Sciatic nerve (tissue), 2 donors: ENCODE results near the gene KHSRP. TPM values are rescaled to one million over a fixed set of nuclear protein-coding genes. Genes with fewer than 3 reads are reported as not detected.

Experiments
- ATAC-seq: fragments of 200-7000 bp; cut with Tn5 transposase; one replicate; pipeline ENCODE4 v1.9.1; 2020; ENCODE audit warnings: mild to moderate bottlenecking, moderate library complexity
- DNase-seq: peaks from one replicate; pipeline ENCODE4 v3.0.0-alpha.2; 2020; ENCODE audit warnings: low spot score
- intact Hi-C: fragments of 100-400 bp; cut with DNase I; formaldehyde crosslinking; loops from one replicate; pipeline ENCODE4 v1.14.2; 2022
- total RNA-seq: library from RNA; stranded (reverse); fragmentation: NEBNext Ultra II Directional; extraction: Animal tissue kit (Norgen Biotek cat#: 25700); gene quantifications from one replicate; pipeline ENCODE4 v1.2.1, GENCODE V29; 2021
- donor health status: DM: no; HTN: no; CAD: no.
- donor health status: DM: no; HTN: no; CAD: no.

The KHSRP gene
- total RNA-seq, 1 donor from 2014 or later, result 161 TPM

DNA sequence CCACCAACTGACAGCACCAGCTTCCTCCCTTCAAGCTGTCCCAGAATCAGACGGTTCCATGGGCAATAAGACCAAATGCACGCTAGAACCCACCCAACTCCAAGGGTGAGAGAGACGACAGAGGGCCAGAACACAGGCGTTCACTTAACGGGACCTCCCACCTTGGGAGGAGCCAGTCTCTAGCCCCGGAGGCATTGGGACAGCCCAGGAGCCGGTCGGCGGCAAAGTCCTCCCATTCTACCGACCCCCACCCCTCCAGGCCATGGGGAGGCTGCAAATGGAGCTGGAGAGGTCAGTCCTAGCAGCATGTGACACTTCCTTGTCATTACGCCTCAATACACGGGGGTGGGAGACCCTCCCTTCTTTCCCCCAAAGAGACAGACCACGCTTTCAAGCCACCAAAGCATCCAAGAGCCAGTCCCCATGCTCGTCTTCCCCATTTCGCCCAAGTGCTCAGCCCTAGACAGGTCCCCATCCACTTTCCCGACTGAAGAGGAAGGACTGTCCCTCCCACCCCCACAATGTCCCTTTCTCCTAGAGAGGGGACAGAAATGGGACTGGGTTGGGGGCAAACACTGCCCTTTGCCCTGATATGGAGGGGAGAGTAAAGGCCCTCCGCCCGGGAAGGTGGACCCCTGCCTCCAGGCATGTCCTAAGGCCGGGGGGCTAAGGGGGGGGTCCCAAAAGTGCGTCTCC is 964 bp downstream of the KHSRP start:
- DNase-seq (no peak), ATAC-seq (no peak)
- intact Hi-C loops, result no loop called here

DNA sequence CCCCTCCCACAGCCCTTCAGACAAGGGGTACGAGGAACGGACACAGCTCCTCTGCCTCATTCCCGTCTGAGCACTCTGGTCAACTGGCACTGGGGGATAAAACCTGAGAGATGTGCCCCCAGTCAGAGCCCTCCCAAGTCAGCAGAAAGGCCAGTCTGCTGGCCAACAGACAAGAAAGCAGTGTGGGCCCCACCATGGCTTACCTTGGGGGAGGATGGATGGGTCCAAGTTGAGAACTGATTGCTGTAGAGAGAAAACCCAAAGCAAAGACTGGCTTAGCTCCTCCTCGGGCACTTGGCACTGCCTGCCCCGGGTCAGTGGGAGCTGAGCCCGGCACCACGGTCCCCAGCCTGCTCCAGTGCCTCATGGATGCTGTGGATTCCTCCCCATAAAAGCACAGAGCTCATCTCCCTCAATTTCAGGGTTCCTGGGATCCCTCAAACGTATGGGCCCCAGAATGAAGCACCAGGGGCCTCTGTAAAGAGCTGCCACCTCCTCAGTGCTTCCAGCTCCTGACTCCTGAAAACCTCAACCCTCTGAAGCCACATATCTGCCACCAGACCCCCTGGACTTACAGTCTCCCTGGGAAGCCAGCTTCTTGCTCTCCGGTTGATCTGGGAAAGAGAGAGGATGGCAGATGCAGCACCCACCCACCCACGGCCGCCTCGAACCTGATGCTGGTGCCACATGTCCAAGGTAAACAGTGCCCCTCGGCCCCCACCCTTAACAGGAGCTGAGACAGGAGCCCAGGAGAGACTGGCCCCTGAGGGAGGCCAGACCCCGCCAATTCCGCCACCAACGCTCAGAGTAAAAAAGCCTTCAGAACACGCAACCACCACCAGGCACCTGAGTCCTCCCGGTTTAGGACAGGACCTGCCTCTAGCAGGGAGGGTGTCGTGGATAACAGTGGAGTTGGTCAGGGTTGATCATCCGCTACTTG is 3.3 kb downstream of the KHSRP start:
- DNase-seq, result no peak
- no peak for ATAC-seq
- intact Hi-C loops, result no loop called here

DNA sequence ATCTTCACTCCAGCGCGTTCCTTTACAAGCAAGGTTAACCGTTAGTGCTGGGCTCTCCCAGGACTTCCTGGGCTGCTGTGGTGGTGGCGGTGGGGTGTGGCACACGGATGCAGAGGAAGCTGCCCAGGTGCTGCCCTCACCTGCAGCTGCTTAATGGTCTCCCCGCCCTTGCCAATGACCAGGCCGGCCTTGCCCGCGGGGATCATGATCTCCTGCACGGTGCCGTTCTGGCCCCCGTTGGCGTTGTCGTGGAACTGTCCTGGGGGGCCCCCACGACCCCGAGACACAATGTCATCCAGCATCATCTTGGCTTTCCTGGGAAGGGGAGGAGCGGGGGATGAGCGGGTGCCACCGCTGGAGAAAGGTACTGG is 6.1 kb downstream of the KHSRP start:
- intact Hi-C loops, result no loop called here
- ATAC-seq (no peak), DNase-seq (no peak)

DNA sequence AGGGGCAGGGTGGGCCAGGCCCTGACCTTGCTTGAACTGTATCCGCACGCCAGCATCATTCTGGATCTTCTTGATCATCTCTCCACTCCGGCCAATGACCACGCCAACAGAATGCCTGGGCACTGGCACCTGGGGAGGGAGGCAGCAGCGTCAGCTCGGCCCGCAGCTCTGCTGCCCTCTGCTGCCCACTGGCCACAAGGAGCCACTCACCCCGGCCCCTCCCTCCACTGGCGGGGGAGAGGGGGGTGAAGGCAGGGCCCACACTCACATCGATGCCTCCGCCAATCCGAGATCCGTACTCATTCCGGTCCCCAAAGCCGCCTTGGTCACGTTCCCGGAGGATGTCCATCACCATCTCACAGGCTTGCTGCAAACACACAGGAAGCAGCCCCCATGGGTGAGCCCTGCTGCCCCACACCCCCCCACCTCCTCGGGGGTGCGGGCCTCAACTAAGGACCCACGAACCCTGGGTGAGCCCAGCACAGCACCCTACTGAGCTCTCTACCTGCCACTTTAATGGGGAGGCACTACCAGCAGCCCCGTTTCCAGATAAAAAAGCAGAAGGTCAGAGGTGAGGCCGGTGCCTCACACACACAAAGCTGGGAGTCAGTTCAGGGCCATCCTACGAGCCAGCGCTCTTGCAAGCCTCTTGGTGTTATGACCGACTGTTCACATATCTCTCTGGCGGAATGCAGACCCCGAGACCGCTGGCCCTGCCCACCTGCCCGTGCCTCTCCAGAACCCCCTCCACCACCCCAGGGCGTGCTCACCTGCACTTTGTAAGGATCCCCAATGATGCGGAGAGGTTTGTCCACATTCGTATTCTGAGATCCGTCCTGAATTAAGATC is 6.7 kb downstream of the KHSRP start:
- intact Hi-C loops, result no loop called here
- ATAC-seq (peak; percentile 58), DNase-seq (no peak)

DNA sequence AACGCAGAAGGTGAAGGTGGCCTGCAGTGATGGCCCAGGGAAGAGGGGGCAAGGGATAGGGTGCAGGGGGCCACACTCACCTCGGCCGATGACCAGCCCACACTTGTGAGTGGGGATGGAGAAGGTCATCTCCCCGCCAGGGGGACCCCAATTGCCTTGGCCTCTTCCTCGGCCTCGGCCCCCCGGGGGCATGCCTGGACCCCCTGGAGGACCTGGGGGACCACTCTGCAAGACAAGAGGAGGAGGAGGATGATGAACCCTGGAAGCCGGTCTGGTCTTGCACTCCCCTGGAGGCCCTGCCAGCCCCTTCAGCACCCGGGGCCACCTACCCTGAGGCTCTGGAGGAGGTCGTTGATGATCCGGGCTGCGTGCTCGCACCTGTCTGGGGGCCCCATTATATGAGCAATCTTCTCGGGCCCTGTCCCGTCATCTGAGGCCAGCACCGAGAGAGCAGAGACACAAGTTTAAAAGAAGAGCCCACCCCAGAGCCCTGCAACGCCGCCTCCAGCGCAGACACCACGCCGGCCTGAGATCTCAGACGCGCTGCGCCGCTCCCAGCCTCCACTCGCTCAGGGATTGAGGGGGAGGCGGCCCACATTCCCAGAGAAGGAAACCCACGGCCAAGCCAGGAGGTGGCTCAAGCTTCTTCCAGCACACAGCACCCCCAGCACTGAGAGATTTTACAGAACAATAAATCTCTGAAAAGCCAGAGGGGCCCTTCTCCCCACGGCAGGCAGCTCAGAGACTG is 7.8 kb downstream of the KHSRP start:
- intact Hi-C loops, result no loop called here
- DNase-seq (no peak), ATAC-seq (no peak)

DNA sequence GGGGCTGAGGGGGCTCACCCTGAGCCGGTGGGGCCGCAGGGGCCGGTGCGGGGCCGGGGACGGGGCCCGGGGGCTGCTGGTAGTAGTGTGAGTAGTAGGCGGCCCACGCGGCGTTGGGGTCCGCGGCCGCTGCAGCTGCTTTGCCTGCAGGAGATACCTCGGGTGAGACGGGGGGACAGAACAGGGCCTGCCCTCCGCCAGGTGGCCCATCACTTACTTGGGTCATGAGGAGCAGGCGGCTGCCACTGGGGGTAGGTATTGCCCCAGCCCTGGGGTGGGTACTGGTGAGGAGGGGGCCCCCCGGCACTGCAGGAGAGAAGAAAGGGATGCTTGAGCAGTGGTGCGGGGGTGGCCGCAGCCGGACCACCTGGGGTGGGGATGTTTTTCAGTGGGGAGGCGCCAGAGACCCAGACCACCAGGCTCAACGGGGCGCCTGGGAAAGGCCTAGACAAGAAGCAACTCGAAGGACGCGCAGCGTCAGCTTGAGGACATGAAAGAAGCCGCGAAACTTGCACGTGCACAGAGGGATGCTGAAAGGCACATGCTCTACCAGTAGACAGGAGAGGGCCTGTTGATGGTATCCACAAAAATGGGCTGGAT is 8.9 kb downstream of the KHSRP start:
- intact Hi-C loops, result no loop called here
- DNase-seq (no peak), ATAC-seq (no peak)

DNA sequence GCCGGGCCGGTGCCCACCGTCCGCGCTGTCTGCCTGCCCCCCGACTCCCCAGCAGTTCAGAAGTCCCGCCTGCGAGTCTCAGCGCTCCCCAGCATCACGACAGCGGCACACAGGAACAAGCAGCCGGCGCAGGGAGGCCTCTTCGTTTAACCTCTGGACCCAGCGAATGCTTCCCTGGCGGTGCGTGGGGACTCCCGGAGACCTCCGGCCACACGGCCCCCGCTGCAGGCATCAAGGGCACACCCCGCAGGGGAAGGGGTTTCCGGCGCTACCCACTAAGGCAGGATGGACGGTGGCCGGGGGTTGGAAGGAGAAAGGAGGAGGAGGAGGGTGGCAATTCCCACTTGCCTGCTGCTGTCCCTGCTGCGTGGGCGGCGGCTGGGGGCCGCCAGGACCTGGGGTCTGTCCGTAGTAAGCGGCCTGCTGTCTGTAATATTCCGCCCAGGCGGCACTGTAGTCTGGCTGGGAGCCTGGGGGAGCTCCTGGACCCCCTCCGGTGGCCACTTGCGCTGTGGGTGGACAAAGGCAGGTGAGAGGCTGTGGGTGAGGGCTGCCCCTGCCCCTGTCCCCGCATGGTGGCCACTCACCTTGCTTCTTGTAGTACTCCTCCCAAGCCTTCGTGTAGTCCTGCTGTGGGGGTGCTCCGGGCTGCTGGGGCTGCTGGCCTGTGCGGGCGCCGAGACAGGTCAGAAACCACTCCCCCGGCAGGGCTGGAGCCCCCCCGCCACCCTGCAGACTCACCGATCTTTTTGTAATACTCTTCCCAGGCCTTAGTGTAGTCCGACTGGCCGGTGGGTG is 9.6 kb downstream of the KHSRP start:
- DNase-seq, result peak; percentile 61
- intact Hi-C loops, result no loop called here
- ATAC-seq, result no peak

DNA sequence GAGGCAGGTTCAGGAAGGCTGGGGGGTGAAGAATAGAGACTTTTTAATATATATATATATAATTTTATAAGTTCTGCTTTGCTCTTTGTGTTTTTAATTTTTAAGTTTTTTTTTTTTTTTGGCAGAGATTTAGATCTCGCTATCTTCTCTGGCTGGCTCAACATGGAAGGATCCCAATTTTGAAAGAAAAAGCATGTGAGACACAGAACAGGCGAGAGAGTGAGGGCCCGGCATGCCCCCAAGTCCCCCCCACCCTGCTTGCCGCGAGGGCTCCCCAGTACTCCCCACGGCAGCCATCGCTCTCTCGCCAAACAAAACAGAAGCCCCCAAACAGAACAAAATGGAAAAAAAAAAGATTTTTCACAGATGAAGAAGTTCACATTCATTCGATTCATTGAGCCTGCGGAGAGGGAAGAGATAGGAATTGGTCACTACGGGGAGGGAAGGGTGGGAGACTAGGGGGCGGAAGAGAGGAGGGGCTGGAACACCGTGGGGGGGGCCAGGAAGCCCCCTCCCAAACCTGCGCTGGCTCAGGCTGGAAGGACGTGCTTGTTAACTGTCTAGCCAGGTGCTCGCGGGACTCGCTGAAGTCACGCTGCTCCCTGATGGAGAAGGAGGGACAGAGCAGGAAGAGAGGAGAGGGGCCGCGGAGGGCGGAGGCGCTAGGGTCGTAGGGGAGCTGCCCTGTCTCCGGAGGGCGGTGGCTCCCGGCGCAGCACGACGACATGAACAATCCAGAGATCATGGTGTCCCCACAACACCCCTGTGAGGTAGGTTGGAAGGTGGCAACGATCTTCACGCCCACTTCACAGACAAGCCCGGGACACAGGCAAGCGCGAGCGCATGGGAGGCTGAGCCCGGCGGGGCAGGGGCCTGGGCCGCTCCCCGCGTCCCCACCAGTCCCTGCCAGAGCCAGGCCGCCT is 10.6 kb downstream of the KHSRP start:
- intact Hi-C loops, result no loop called here
- ATAC-seq (peak; percentile 29), DNase-seq (peak; percentile 61)

DNA sequence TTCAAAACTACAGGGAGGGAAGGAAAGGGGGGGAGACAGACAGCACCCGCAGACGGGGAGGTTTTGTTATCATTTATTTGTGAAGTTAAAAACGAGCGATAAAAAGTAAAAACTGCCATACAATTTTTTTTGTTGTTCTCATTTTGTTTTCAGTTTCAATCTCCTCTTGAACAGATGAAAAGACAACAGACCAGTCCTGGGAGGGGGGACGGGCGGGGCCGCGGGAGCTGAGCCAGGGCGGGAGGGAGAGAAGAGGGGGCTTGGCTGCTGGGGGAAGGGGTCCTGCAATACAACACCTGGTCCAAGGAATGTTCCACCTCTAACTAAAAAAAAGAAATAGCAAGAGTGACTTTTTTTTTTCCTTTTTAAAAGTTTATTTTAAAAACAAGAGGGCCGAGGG is 11.3 kb downstream of the KHSRP start:
- DNase-seq, result no peak
- no peak for ATAC-seq
- intact Hi-C loops, result no loop called here

DNA sequence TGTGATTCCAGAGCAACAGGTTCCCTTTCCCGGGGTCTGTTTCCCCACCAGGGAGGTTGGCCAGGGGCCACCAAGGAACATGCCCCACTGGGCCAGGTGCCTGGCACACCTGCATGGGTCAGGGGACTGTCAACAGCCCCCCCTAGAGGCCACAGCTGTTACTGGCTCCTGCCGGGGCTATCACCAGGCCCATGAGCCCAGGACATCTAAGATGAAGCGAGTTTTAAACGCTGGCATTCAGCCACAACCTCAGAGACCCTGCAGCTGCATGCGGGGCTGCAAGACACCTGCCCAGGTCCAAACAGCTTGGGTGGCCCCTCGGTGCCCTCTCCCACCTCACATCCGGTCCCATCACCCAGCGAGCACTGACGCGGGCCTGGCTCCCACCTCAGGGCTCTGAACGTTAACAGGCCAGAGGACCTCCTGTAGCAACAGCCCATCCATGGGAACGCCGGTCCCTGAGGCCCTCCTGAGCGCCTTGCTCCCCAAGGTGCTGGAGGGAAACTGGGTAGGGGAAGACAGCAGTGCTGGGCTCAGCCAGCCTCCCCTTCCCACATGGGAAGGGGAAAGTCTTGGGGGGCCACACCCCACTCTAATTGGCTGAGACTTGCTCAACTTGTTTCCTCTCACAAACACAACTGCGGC is 12.0 kb downstream of the KHSRP start:
- ATAC-seq (peak; percentile 76), DNase-seq (no peak)
- intact Hi-C loops, result no loop called here

DNA sequence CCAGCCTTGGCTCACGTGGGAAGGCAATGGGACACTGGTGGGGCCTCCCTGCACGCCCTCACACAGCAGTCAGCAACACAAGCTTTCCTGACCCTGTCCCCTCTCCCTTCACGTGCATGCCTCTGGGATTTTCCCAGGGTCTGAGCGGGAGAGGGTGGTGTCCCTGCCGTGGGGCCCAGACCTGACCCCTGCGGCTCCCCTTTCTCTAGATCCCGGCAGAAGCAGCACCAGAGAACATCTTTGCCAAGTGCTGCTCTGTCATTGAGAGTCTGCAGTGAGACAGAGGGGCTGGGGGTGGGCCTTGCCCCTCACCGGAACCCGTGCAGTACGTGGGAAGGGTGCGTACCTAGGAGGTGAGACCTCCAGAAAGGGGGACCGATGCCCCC is 12.6 kb downstream of the KHSRP start:
- DNase-seq, result no peak

DNA sequence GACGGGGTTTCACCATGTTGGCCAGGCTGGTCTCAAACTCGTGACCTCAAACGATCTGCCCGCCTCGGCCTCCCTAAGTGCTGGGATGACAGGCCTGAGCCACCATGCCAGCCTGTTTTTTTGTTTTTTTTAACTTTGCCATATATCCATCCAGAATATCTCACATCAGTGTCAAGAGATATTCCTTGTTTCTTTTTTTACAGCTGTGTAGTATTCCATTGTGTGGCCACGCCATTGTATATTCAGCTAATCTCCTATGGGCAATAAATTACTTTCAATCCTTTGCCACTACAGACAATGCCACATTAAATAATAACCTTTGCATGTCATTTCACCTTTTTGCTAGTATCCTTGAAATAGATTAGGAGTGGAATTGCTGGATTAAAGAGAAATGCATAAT is 15.3 kb downstream of the KHSRP start:
- intact Hi-C loops, result no loop called here
- no peak for ATAC-seq
- DNase-seq, result no peak

More for the DNA sequence above, 12.6 kb downstream of the KHSRP start:
- peak; percentile 11 for ATAC-seq
- intact Hi-C loops, result no loop called here

DNA sequence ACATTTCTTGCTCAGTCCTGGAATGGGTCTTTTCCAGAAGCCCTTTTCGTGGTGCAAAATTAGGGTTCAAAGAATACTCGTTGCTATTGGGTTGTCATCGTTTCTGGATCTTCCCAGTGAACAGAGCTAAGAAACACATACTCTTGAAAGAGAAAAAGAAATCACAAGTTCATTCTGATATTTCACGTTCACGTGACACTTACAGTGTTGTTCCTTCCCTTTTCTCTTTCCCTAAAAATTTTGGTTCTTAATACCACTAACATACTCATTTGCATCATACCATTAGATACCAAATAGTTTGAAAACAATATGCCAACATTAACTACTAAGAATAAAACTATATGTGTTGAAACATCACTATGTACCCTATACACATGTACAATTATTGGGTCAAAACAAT is 18.2 kb downstream of the KHSRP start:
- no peak for ATAC-seq
- intact Hi-C loops, result no loop called here
- DNase-seq, result no peak

DNA sequence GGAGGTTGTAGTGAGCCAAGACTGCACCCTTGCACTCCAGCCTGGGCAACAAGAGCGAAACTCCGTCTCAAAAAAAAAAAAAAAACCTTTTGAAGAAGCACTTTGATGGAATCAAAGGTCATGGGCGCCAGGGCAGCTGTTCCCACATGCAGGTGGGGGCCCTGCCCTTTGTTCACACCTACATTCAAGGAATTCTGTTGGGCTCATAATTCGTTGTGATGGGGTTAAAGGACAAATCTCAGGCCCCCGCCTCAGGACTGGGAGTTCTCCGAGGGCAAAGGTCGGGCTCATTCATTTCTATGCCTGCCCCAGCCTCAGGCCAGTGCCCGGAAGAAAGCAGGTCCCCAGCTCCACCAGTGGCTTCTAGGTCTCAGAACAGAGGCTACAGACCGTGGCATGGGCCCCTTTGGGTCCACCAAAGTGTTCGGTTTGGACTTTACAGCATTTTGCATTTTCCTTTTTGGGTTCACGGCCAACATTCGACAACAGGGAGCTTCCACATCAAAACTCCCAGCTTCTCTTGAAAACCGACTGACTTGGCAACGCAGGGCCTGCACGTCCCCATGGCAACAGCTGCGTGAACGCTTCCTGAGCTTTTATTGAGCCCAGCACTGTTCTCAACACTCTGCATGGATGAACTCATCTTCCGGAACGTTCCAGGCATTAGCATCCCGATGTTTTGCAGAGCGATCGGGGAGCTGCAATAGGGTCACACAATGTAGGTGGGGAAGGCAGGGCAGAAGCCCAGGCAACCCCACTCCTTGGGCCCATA is 21.6 kb downstream of the KHSRP start:
- DNase-seq, result peak; percentile 78
- intact Hi-C loops, result loop anchor here (5.0 kb wide), 1 partner anchor 1301 kb away; no protein-coding TSS in a partner anchor
- peak; percentile 90 for ATAC-seq

DNA sequence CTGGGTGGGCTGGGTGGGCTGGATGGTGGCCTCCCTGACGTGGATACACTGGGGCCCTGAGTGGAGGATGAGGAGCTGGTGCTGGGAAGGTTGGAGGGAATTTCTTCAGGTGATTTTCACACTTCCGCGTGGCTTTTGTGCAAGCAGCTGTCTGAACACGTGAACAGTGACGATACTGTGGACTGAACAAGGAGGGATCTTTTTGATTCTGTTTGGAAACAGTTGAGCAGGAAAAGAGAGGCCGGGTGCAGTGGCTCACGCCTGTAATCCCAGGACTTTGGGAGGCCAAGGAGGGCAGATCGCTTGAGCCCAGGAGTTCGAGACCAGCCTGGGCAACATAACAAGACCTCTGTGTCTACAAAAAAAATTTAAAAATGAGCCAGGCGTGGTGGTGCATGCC is 22.6 kb downstream of the KHSRP start:
- intact Hi-C loops, result loop anchor here (5.0 kb wide), 1 partner anchor 1300 kb away; no protein-coding TSS in a partner anchor
- DNase-seq (no peak), ATAC-seq (no peak)
